Testis (tissue), 2 donors: Measurements from ENCODE around the gene PRKCI.

Experiments
- CTCF ChIP-seq, 3 experiments: fragments of 450-650 bp in 2 of 3; fragments of 200-600 bp in 1 of 3; sonication (generic) in 1 of 3; IDR thresholded peaks; one replicate each; pipeline ENCODE4 v1.5.1; 2016 to 2019; ENCODE audit warnings: antibody characterized with exemption in 3 of 3, mild to moderate bottlenecking in 2 of 3, moderate library complexity in 1 of 3
- POLR2A ChIP-seq: fragments of 450-650 bp; IDR thresholded peaks from one replicate; pipeline ENCODE4 v1.6.1; 2017; ENCODE audit warnings: antibody characterized with exemption, mild to moderate bottlenecking, moderate library complexity

- TF ChIP-seq CTCF (IDR thresholded peaks at IDR 0.05), result no peak
- TF ChIP-seq POLR2A, result no peak
Observed at GRCh38 chr3:170180079-170180907, 41.9 kb upstream of the PRKCI start.
